HFF-Myc (cell line): ENCODE data around the gene MFSD11.
A peak's percentile ranks its signal among the peaks of the same experiment; 100 is the strongest.
"Not testable (repeated sequence)": the region's sequence is repeated elsewhere in the genome, so short reads cannot be mapped to it uniquely, and the experiment has no call there.

Source experiments
- DNase-seq: peaks from one replicate; pipeline ENCODE4 v3.0.0-alpha.2; 2011; ENCODE audit warnings: low read depth; ENCODE audit errors: extremely low read depth
- H3K4me3 ChIP-seq: replicated peaks from 2 replicates; pipeline ENCODE4 v1.5.1; 2011; ENCODE audit warnings: low read depth, mild to moderate bottlenecking, control low read depth, low read length
- CTCF ChIP-seq: IDR thresholded peaks from 2 replicates; pipeline ENCODE4 v1.5.1; 2012; ENCODE audit warnings: mild to moderate bottlenecking, low read depth, low read length, control low read depth; ENCODE audit errors: missing control alignments

MFSD11 gene

GRCh38 chr17:76723812-76724211 lies 14.1 kb upstream of the MFSD11 start:
- no peak for DNase-seq
- TF ChIP-seq CTCF, result no peak
- H3K4me3 ChIP-seq, result no peak overlapping the region

- DNase-seq, result no peak
- no peak for TF ChIP-seq CTCF
- peak overlapping the region; percentile 67 for H3K4me3 ChIP-seq
Measured at GRCh38 chr17:76725580-76726230, 12.2 kb upstream of the MFSD11 start.

- H3K4me3 ChIP-seq, result peak within 1 kb of the TSS; percentile 67
- no peak for TF ChIP-seq CTCF
- DNase-seq, result peak; percentile 84
Measured at GRCh38 chr17:76726231-76726775, 11.6 kb upstream of the MFSD11 start, which contains the start of gene JMJD6. TSS of gene JMJD6 (minus strand) at chr17:76726606. CDS start at chr17:76726475, 131 bp downstream.

GRCh38 chr17:76726776-76727718 lies 10.9 kb upstream of the MFSD11 start, which contains the start of gene METTL23:
TSS of gene METTL23 (plus strand) at chr17:76726839. CDS start at chr17:76729711, 2,872 bp downstream.
- DNase-seq, result no peak
- TF ChIP-seq CTCF, result peak; percentile 67
- peak within 1 kb of the TSS; percentile 67 for H3K4me3 ChIP-seq

- H3K4me3 ChIP-seq, result peak overlapping the region; percentile 67
- DNase-seq, result no peak
- TF ChIP-seq CTCF, result no peak
Measured at GRCh38 chr17:76727745-76728456, 10.0 kb upstream of the MFSD11 start.

GRCh38 chr17:76731800-76732733 lies 5.9 kb upstream of the MFSD11 start:
- DNase-seq, result not testable (repeated sequence)

More at GRCh38 chr17:76731800-76732733, 5.9 kb upstream of the MFSD11 start:
- not testable (repeated sequence) for H3K4me3 ChIP-seq
